Stimulated activated naive B cell treated with anti-CD40 and anti-IgM and Interleukin-4, amounts not matched to agents 10 μg/mL and 1 μg/mL and 100 μg/mL, for 72 hours (primary cell): ENCODE data around the gene PEX5L.

ENCODE experiments used
- ATAC-seq, 2 donors: fragments of 150-1000 bp; cut with Tn5 transposase; replicated peaks; 2 replicates each; pipeline ENCODE4 v1.10.0; 2021; ENCODE audit warnings: moderate library complexity in 1 of 2
- DNase-seq: peaks from one replicate; pipeline ENCODE4 v3.0.0; 2021
- H3K27ac Mint-ChIP-seq: one replicate; pipeline ENCODE4 v1.8.0; 2022; ENCODE audit warnings: mild to moderate bottlenecking, mixed read lengths
- H3K27me3 Mint-ChIP-seq, 2 donors: one replicate each; pipeline ENCODE4 v1.8.0; 2022; ENCODE audit warnings: mixed read lengths in 2 of 2
- H3K36me3 Mint-ChIP-seq, 2 donors: one replicate each; pipeline ENCODE4 v1.8.0; 2022; ENCODE audit warnings: mixed read lengths in 2 of 2, mild to moderate bottlenecking in 1 of 2
- H3K4me1 Mint-ChIP-seq, 2 donors: one replicate each; pipeline ENCODE4 v1.8.0; 2022; ENCODE audit warnings: mixed read lengths in 2 of 2, mild to moderate bottlenecking in 1 of 2
- H3K4me3 Mint-ChIP-seq, 2 donors: one replicate each; pipeline ENCODE4 v1.8.0; 2022; ENCODE audit warnings: mild to moderate bottlenecking in 2 of 2, mixed read lengths in 2 of 2, moderate library complexity in 1 of 2
- H3K9me3 Mint-ChIP-seq, 2 donors: one replicate each; pipeline ENCODE4 v1.8.0; 2022; ENCODE audit warnings: mixed read lengths in 2 of 2, mild to moderate bottlenecking in 1 of 2

PEX5L gene

GRCh38 chr3:179848711-179849110, 188.0 kb downstream of the PEX5L start:
- H3K4me1 Mint-ChIP-seq, result peaks cover 12 to 18% of the 10 kb centered on the region in 2 donors
- no peak for ATAC-seq
- DNase-seq, result no peak
- H3K27ac Mint-ChIP-seq, result no peak overlapping the region
- H3K27me3 Mint-ChIP-seq, result peaks cover 0 to 7% of the 10 kb centered on the region in 2 donors
- no peak overlapping the region for H3K4me3 Mint-ChIP-seq
- H3K9me3 Mint-ChIP-seq, result no peaks in the 10 kb centered on the region
- no peaks in the 10 kb centered on the region for H3K36me3 Mint-ChIP-seq

- no peaks in the 10 kb centered on the region for H3K4me1 Mint-ChIP-seq
- ATAC-seq, result no peak
Observed at GRCh38 chr3:179842061-179842460, 194.7 kb downstream of the PEX5L start.

GRCh38 chr3:179840985-179841384, 195.8 kb downstream of the PEX5L start:
- no peak for DNase-seq
- H3K4me1 Mint-ChIP-seq, result no peaks in the 10 kb centered on the region
- H3K27ac Mint-ChIP-seq, result no peak overlapping the region
- no peaks in the 10 kb centered on the region for H3K36me3 Mint-ChIP-seq
- H3K4me3 Mint-ChIP-seq, result no peak overlapping the region
- ATAC-seq, result no peak
- no peaks in the 10 kb centered on the region for H3K9me3 Mint-ChIP-seq
- H3K27me3 Mint-ChIP-seq, result peaks cover 6 to 20% of the 10 kb centered on the region in 2 donors

More at GRCh38 chr3:179842061-179842460, 194.7 kb downstream of the PEX5L start:
- no peaks in the 10 kb centered on the region for H3K36me3 Mint-ChIP-seq
- DNase-seq, result no peak
- H3K4me3 Mint-ChIP-seq, result no peak overlapping the region
- H3K27me3 Mint-ChIP-seq, result peaks cover 6 to 20% of the 10 kb centered on the region in 2 donors
- H3K9me3 Mint-ChIP-seq, result no peaks in the 10 kb centered on the region
- no peak overlapping the region for H3K27ac Mint-ChIP-seq

- ATAC-seq, result peak in 1 of 2 donors; percentile 33
Observed at GRCh38 chr3:179837374-179837773, 199.4 kb downstream of the PEX5L start.

DNA sequence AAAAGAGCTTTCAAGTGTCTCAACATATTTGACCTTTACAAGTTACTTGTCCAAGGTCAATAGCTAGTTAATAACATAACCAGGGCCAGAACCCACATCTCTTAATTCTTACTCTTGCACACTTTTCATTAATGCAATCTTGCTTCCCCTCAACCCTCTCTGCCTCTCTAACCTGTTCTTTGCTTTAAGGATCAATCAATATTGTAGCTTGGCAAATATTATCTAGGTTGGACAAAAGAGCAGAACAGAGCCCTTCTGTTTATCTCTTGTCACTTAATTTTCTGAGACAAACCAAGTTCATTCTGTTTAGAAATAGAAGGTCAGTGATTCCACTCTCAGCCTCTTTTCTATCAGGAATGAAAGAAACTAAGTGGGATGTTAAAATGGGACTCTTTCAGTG, 203.4 kb downstream of the PEX5L start:
- Mint-ChIP-seq H3K4me1 (no peaks in the 10 kb centered on the region), H3K4me3 (no peak overlapping the region), H3K36me3 (no peaks in the 10 kb centered on the region), H3K27me3 (peaks cover 13 to 32% of the 10 kb centered on the region in 2 donors), H3K27ac (no peak overlapping the region), H3K9me3 (no peaks in the 10 kb centered on the region)
- DNase-seq (no peak), ATAC-seq (no peak)

More at GRCh38 chr3:179837374-179837773, 199.4 kb downstream of the PEX5L start:
- Mint-ChIP-seq H3K27ac (no peak overlapping the region), H3K27me3 (peaks cover 20 to 21% of the 10 kb centered on the region in 2 donors), H3K4me3 (no peak overlapping the region), H3K9me3 (no peaks in the 10 kb centered on the region), H3K4me1 (no peaks in the 10 kb centered on the region), H3K36me3 (no peaks in the 10 kb centered on the region)
- no peak for DNase-seq

DNA sequence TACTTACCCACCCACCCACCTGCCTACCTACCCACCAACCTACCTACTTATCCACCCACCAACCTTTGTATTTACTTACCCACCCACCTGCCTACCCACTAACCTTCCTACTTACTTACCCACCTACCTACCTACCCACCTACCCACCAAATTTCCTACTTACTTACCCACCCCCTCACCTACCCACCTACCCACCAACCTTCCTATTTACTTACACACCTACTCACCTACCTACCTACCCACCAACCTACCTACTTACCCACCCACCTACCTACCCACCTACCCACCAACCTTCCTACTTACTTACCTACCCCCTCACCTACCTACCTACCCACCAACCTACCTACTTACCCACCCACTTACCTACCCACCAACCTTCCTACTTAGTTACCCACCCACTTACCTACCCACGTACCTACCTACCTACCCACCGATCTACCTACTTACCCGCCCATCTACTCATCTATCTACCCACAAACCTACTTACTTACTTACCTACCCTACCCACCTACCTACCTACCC, 204.3 kb downstream of the PEX5L start:
- DNase-seq (no peak), ATAC-seq (no peak)
- Mint-ChIP-seq H3K4me3 (no peak overlapping the region), H3K9me3 (no peaks in the 10 kb centered on the region), H3K4me1 (no peaks in the 10 kb centered on the region), H3K36me3 (no peaks in the 10 kb centered on the region), H3K27me3 (peaks cover 13 to 38% of the 10 kb centered on the region in 2 donors), H3K27ac (no peak overlapping the region)

GRCh38 chr3:179829401-179829800, 207.3 kb downstream of the PEX5L start:
- H3K4me3 Mint-ChIP-seq, result no peak overlapping the region
- H3K27ac Mint-ChIP-seq, result no peak overlapping the region
- H3K27me3 Mint-ChIP-seq, result peaks cover 17 to 42% of the 10 kb centered on the region in 2 donors
- no peaks in the 10 kb centered on the region for H3K4me1 Mint-ChIP-seq
- no peak for DNase-seq
- H3K36me3 Mint-ChIP-seq, result no peaks in the 10 kb centered on the region
- ATAC-seq, result no peak
- no peaks in the 10 kb centered on the region for H3K9me3 Mint-ChIP-seq

- H3K27ac Mint-ChIP-seq, result no peak overlapping the region
- no peaks in the 10 kb centered on the region for H3K36me3 Mint-ChIP-seq
- no peaks in the 10 kb centered on the region for H3K4me1 Mint-ChIP-seq
- no peaks in the 10 kb centered on the region for H3K9me3 Mint-ChIP-seq
- H3K4me3 Mint-ChIP-seq, result no peak overlapping the region
- peaks cover 17 to 35% of the 10 kb centered on the region in 2 donors for H3K27me3 Mint-ChIP-seq
- DNase-seq (no peak), ATAC-seq (no peak)
Observed at GRCh38 chr3:179828738-179829137, 208.0 kb downstream of the PEX5L start.

DNA sequence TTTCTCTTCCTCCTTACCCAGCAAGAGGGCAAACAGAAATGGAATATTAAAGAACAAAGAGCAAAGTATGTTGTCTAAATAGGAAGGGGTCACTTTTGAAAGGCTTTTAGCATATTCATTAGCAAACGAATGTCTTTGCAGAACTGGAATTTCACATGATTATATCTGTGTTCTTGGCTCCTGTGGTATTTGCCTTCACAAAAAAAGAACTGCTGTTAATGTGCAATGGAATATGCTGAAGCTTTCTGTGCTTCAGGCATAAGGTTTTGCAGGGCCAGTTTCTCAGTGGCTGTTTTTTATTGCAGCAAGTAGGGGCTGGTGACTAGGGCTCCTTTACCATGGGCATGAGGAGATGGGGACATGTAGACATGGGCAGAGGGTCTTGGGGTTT, 210.5 kb downstream of the PEX5L start:
- no peak for ATAC-seq
- H3K4me3 Mint-ChIP-seq, result no peak overlapping the region
- DNase-seq, result no peak
- no peak overlapping the region for H3K27ac Mint-ChIP-seq
- no peaks in the 10 kb centered on the region for H3K4me1 Mint-ChIP-seq
- H3K36me3 Mint-ChIP-seq, result no peaks in the 10 kb centered on the region
- no peaks in the 10 kb centered on the region for H3K9me3 Mint-ChIP-seq
- H3K27me3 Mint-ChIP-seq, result peaks cover 7 to 17% of the 10 kb centered on the region in 2 donors

- Mint-ChIP-seq H3K27ac (no peak overlapping the region), H3K27me3 (peaks cover 9 to 18% of the 10 kb centered on the region in 2 donors), H3K4me1 (no peaks in the 10 kb centered on the region), H3K9me3 (no peaks in the 10 kb centered on the region), H3K36me3 (no peaks in the 10 kb centered on the region), H3K4me3 (no peak overlapping the region)
- ATAC-seq (no peak), DNase-seq (no peak)
Observed at GRCh38 chr3:179825527-179826246, 211.1 kb downstream of the PEX5L start.

DNA sequence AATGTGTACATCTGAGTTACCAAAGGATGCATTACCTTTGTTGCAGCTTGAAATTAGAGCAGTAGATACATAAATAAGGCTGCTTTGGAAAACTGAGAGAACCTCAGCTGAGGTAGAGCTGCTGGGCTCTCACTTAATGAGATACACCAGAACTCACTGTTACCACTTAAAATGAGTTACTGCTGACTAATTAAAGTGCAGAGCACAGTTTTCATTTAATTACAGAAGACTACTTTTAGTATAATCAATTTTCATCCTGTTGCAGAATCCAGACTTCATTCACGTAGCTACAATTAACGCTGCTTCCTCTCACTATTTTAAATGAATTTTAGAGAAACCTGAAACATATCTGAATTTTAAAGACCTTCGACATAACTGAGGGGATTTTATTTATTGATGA, 214.4 kb downstream of the PEX5L start:
- no peak for DNase-seq
- no peak for ATAC-seq
- Mint-ChIP-seq H3K36me3 (no peaks in the 10 kb centered on the region), H3K4me3 (no peak overlapping the region), H3K27ac (no peak overlapping the region), H3K27me3 (peaks cover 12 to 26% of the 10 kb centered on the region in 2 donors), H3K9me3 (no peaks in the 10 kb centered on the region), H3K4me1 (no peaks in the 10 kb centered on the region)

GRCh38 chr3:179819379-179819778, 217.4 kb downstream of the PEX5L start:
- DNase-seq, result no peak
- peaks cover 0 to 1% of the 10 kb centered on the region in 2 donors for H3K36me3 Mint-ChIP-seq
- no peak overlapping the region for H3K4me3 Mint-ChIP-seq
- no peak for ATAC-seq
- peaks cover 9 to 21% of the 10 kb centered on the region in 2 donors for H3K27me3 Mint-ChIP-seq
- peaks cover 0 to 1% of the 10 kb centered on the region in 2 donors for H3K9me3 Mint-ChIP-seq
- H3K27ac Mint-ChIP-seq, result no peak overlapping the region
- H3K4me1 Mint-ChIP-seq, result no peaks in the 10 kb centered on the region

DNA sequence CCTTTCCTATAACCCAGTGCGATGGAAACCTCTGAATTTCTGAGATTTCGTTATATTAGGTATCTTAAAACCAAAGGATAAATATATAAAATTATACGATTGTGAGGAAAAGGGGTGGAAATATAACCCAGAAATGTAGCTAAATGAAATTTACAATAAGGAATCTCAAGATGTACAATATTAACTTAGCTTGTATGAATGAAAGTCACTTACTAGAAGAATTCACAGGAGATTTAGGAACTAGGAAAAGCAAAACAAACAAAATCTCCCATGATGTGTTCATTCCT, 224.7 kb downstream of the PEX5L start:
- Mint-ChIP-seq H3K4me3 (no peak overlapping the region), H3K27me3 (no peaks in the 10 kb centered on the region), H3K36me3 (peaks cover 0 to 1% of the 10 kb centered on the region in 2 donors), H3K27ac (no peak overlapping the region), H3K9me3 (peaks cover 0 to 1% of the 10 kb centered on the region in 2 donors), H3K4me1 (peaks cover 0 to 7% of the 10 kb centered on the region in 2 donors)
- no peak for ATAC-seq
- DNase-seq, result no peak

DNA sequence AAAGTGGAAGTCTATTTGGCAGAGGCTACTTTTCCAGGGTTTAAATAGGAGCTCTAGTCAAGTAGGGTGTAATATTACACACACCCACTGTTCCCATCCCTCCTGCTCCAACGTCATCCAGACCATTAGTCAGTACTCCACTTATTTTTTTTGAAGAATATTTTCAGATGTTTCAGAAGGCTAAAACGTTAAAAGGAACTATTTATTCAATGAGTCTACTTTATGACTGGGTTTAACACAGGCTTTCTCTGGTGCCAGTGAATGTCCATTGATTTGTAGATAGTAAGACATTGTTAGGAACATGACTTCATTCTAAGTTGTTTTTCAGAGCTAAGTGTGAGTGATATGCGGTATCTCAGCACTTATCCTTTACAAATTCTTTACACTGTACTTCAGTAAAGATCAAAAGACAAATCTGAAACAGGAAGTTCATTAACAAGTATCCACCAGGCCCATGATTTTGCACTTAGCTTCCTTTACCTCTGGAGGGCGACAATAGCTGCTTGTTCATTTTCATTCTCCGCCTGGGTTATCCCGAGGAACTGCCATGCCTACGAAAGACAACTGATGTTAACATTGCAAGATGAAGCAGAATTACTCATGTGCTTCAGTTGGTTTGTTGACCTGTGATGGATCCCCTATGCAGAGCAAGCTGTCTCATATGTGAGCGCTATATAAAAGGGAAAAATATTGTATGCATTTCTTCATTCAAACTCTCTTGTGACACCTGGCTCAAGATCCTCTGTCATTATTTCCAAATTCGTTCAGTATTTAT, 225.2 kb downstream of the PEX5L start:
- H3K36me3 Mint-ChIP-seq, result no peaks in the 10 kb centered on the region
- no peaks in the 10 kb centered on the region for H3K27me3 Mint-ChIP-seq
- peaks cover 0 to 7% of the 10 kb centered on the region in 2 donors for H3K4me1 Mint-ChIP-seq
- H3K9me3 Mint-ChIP-seq, result peaks cover 0 to 1% of the 10 kb centered on the region in 2 donors
- DNase-seq (peak; percentile 15), ATAC-seq (peak; percentile 77 to 83)
- H3K4me3 Mint-ChIP-seq, result no peak overlapping the region
- H3K27ac Mint-ChIP-seq, result no peak overlapping the region

GRCh38 chr3:179809639-179810038, 227.1 kb downstream of the PEX5L start:
- Mint-ChIP-seq H3K27me3 (no peaks in the 10 kb centered on the region), H3K36me3 (no peaks in the 10 kb centered on the region), H3K4me1 (peaks cover 0 to 7% of the 10 kb centered on the region in 2 donors), H3K9me3 (no peaks in the 10 kb centered on the region), H3K4me3 (no peak overlapping the region), H3K27ac (no peak overlapping the region)
- no peak for ATAC-seq
- DNase-seq, result no peak
